ENCODE results near the gene POLD2.

- TF ChIP-seq SUZ12 (IDR thresholded peaks at IDR 0.05; ENCODE audit: extremely low read depth, insufficient read depth, insufficient read length) (no peak), YY1 (IDR thresholded peaks at IDR 0.05; ENCODE audit: insufficient read depth, insufficient read length) (no peak)
Observed at GRCh38 chr7:44079331-44080021, 43.9 kb downstream of the POLD2 start.

Measured in NT2/D1 (cell line).